Left renal cortex interstitium (tissue), 4 donors: Measurements from ENCODE around the gene OR11G2. TPM values are rescaled to one million over a fixed set of nuclear protein-coding genes. Genes with fewer than 3 reads are reported as not detected.
"Not testable (repeated sequence)": the region's sequence is repeated elsewhere in the genome, so short reads cannot be mapped to it uniquely, and the experiment has no call there.

Source experiments
- DNase-seq, 4 donors: peaks; one replicate each; pipeline ENCODE4 v3.0.0-alpha.2; 2013; ENCODE audit warnings: low read depth in 4 of 4, low spot score in 2 of 4, missing footprints in 1 of 4
- polyA plus RNA-seq, 4 donors: library from polyadenylated mRNA; unstranded; fragments of 120-200 nt; gene quantifications; one replicate each; pipeline ENCODE4 v1.2.1, GENCODE V29; 2013; ENCODE audit not compliant: insufficient read length in 4 of 4

OR11G2 gene
- polyA plus RNA-seq, 4 donors = 0.05 TPM; not detected in 3

DNA sequence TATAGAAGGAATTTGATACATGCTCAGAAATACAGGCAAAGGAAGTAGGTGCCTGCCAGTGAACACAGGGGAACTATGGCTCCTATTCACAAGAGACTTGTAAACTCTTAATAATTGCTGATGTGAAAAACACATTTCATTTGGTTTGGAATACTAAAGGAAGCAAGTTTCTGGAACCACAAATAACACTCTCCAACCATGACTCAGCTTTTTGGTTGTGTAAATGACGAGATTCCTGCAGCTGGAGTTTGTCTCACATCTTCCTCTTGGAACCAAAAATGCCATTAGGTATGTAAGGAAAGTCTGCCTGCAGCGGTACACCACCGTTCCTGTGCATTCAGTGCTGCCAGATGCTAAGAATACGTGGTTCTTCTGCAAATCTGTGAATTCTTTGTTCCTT, 28.3 kb downstream of the OR11G2 start:
- no peak for DNase-seq

- DNase-seq = no peak
Measured at GRCh38 chr14:20223410-20223809, 32.7 kb downstream of the OR11G2 start, which contains the start of gene OR11H6. Gene OR11H6 (plus strand): TSS chr14:20223710. CDS start chr14:20223710, 0 bp downstream.

DNA sequence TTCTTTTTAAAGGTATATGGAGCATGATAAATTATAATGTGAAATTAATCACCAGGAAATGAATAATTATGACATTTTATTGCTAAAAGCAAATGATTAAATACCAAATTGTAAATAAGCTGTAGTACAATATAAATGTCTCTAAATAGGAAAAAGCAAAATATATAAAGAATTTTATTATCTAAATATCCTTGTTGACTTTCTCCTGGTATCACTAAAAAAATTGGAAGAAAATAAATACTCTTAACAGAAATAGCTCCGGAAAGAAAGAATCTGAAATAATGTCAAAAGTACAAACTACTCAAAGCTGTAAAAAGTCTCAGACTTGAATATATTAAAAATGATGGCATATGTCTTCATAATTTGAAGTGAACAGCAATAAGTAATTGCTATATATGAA, 38.0 kb downstream of the OR11G2 start, which contains the start of gene OR11H7:
OR11H7 (plus strand) TSS at position 301 of the 400 bp plus-strand sequence.
- no peak for DNase-seq

GRCh38 chr14:20235415-20235814, 44.7 kb downstream of the OR11G2 start:
- not testable (repeated sequence) for DNase-seq

- DNase-seq = no peak
Measured at GRCh38 chr14:20247646-20248246, 57.0 kb downstream of the OR11G2 start.

Other genes starting within 250 kb of the OR11G2 start
- gene OR4K15, start 215.3 kb upstream of the OR11G2 start, polyA plus RNA-seq = not detected
- not detected for gene OR4Q2, start 188.7 kb upstream of the OR11G2 start, polyA plus RNA-seq
- gene OR4K14, start 171.6 kb upstream of the OR11G2 start, polyA plus RNA-seq = not detected
- not detected for gene OR4K13, start 154.9 kb upstream of the OR11G2 start, polyA plus RNA-seq
- gene OR4L1, start 130.9 kb upstream of the OR11G2 start, polyA plus RNA-seq = not detected
- gene OR4K17, start 80.2 kb upstream of the OR11G2 start, polyA plus RNA-seq = under 1 TPM in 3 of 4 donors, not detected in 1; 0.03 to 0.05 (median 0.05) TPM
- gene OR4N5, start 52.1 kb upstream of the OR11G2 start, polyA plus RNA-seq = not detected
- not detected for gene OR11H6, start 32.8 kb downstream of the OR11G2 start, polyA plus RNA-seq
- gene OR11H7, start 38.1 kb downstream of the OR11G2 start, polyA plus RNA-seq = under 1 TPM; 0.32 to 0.69 (median 0.54) TPM
- under 1 TPM in 1 of 4 donors, not detected in 3; 0.14 TPM for gene OR11H4, start 48.4 kb downstream of the OR11G2 start, polyA plus RNA-seq
- gene TTC5, start 115.1 kb downstream of the OR11G2 start, polyA plus RNA-seq = 10 to 100 TPM; 26.3 to 32.4 (median 28.9) TPM
- 100 to 1,000 TPM; 108 to 134 (median 109) TPM for gene CCNB1IP1, start 142.4 kb downstream of the OR11G2 start, polyA plus RNA-seq
- 10 to 100 TPM; 41.5 to 71.9 (median 56.7) TPM for gene PARP2, start 152.7 kb downstream of the OR11G2 start, polyA plus RNA-seq
- gene TEP1, start 222.6 kb downstream of the OR11G2 start, polyA plus RNA-seq = 10 to 100 TPM; 13.8 to 21.6 (median 16.7) TPM
- under 1 TPM; 0.40 to 0.46 (median 0.44) TPM for gene KLHL33, start 245.3 kb downstream of the OR11G2 start, polyA plus RNA-seq